GM12872 (cell line): ENCODE data around the gene APOC3.

ENCODE experiments used
- CTCF ChIP-seq: IDR thresholded peaks from 3 replicates; pipeline ENCODE4 v1.5.1; 2011; ENCODE audit warnings: low read depth, mild to moderate bottlenecking, low read length, moderate library complexity; ENCODE audit not compliant: insufficient read depth

Gene APOC3

GRCh38 chr11:116827461-116827860, 2.2 kb upstream of the APOC3 start:
- no peak for TF ChIP-seq CTCF

- no peak for TF ChIP-seq CTCF
Observed at GRCh38 chr11:116828632-116829524, 829 bp upstream of the APOC3 start.

GRCh38 chr11:116830184-116830912, 641 bp downstream of the APOC3 start:
- TF ChIP-seq CTCF, result no peak

GRCh38 chr11:116831790-116832349, 2.2 kb downstream of the APOC3 start:
- TF ChIP-seq CTCF, result no peak

GRCh38 chr11:116832350-116833290, 2.9 kb downstream of the APOC3 start:
- TF ChIP-seq CTCF, result 0 out of 3 replicates have a peak, but pooled peaks have one; percentile 4

- no peak for TF ChIP-seq CTCF
Observed at GRCh38 chr11:116833491-116833815, 3.7 kb downstream of the APOC3 start.
